Lower lobe of right lung (tissue), 2 donors: Measurements from ENCODE around the gene SPATA31D4. TPM values are rescaled to one million over a fixed set of nuclear protein-coding genes. Genes with fewer than 3 reads are reported as not detected.
"Not testable (repeated sequence)": the region's sequence is repeated elsewhere in the genome, so short reads cannot be mapped to it uniquely, and the experiment has no call there.

ENCODE experiments used
- ATAC-seq, 2 donors: fragments of 200-7000 bp; cut with Tn5 transposase; one replicate each; pipeline ENCODE4 v1.9.1; 2020 to 2022; ENCODE audit warnings: mild to moderate bottlenecking in 2 of 2, moderate library complexity in 2 of 2
- DNase-seq: peaks from one replicate; pipeline ENCODE4 v3.0.0-alpha.2; 2020
- H3K27ac ChIP-seq: fragments of 200-600 bp; one replicate; pipeline ENCODE4 v1.8.0; 2022
- H3K27me3 ChIP-seq: fragments of 200-600 bp; one replicate; pipeline ENCODE4 v1.8.0; 2022; ENCODE audit warnings: low read depth
- H3K36me3 ChIP-seq: fragments of 200-600 bp; one replicate; pipeline ENCODE4 v1.8.0; 2022; ENCODE audit warnings: mild to moderate bottlenecking
- H3K4me1 ChIP-seq: fragments of 200-600 bp; one replicate; pipeline ENCODE4 v1.8.0; 2022
- H3K4me3 ChIP-seq: fragments of 200-600 bp; one replicate; pipeline ENCODE4 v1.8.0; 2022; ENCODE audit warnings: mild to moderate bottlenecking
- H3K9me3 ChIP-seq: fragments of 200-600 bp; one replicate; pipeline ENCODE4 v1.8.0; 2022
- intact Hi-C: fragments of 100-400 bp; cut with DNase I; formaldehyde crosslinking; loops from one replicate; pipeline ENCODE4 v1.11.0; 2022
- long read RNA-seq: library from polyadenylated mRNA; unstranded; transcript quantifications from one replicate; pipeline ENCODE4 v2.0.0, GENCODE V29; 2021
- total RNA-seq: library from RNA; stranded (reverse); fragmentation: NEBNext Ultra II Directional; extraction: Animal tissue kit (Norgen Biotek cat#: 25700); gene quantifications from one replicate; pipeline ENCODE4 v1.2.1, GENCODE V29; 2021
- TF ChIP-seq, protein P1 (sequence below): fragments of 200-600 bp; IDR thresholded peaks from one replicate; pipeline ENCODE4 v1.8.0; 2022; ENCODE audit warnings: antibody characterized with exemption, mild to moderate bottlenecking
- donor health status: DM: no; HTN: yes; CAD: no; lungs with severe emphysema.

Gene SPATA31D4
- not detected for total RNA-seq
- long read RNA-seq, result 0 reads

DNA sequence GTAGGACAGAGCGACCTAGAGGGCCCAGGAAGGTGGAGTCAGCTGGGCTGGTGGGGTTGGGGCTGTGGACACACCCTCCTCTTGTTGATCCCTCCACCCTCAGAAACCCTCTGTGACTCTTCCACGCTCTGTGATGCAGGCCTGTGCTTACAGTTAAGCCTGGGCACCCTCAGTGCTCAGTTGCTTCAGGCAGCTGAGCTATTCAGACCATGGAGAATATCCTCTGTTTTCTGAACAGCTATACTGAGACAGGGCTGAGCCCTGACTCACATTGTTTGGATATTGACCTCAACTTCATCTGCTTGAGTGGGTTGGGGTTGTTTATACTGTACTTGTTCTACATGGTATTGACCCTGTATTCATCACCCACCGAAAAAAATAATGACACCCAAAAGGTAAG lies at the start of gene SPATA31D4:
Gene SPATA31D4 (plus strand): TSS at position 124 of the 400 bp plus-strand sequence. CDS start 86 bp downstream, at position 210.
- H3K4me1 ChIP-seq, DNase-seq, H3K27me3 ChIP-seq, H3K36me3 ChIP-seq, H3K9me3 ChIP-seq, H3K4me3 ChIP-seq, intact Hi-C loops, H3K27ac ChIP-seq, ATAC-seq: not testable (repeated sequence)

DNA sequence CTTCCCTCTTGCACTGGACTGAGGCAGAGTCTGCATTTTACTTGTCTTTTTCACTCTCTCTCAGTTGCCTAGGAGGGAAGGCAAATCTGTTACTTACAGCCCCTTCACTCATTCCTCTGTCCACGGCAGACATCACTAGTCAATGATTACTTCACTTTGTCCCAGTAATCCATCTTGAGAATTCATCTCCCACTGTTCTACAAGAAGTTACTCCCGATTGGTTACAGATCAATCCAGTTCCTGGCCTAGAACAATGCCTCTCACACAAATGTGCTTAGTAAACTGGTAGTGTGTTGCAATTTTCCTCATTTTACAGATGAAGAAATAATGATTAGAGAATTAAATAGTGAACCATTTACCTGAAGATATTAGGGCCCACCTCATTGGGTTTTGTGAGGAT lies 49.7 kb upstream of the SPATA31D4 start:
- Histone ChIP-seq H3K4me1 (peaks cover 6% of the 10 kb centered on the region), H3K4me3 (no peak overlapping the region), H3K9me3 (no peaks in the 10 kb centered on the region), H3K27me3 (no peaks in the 10 kb centered on the region), H3K36me3 (no peaks in the 10 kb centered on the region), H3K27ac (no peak overlapping the region)
- ATAC-seq (no peak), DNase-seq (no peak)
- intact Hi-C loops, result no loop called here
- TF ChIP-seq, protein P1, sequence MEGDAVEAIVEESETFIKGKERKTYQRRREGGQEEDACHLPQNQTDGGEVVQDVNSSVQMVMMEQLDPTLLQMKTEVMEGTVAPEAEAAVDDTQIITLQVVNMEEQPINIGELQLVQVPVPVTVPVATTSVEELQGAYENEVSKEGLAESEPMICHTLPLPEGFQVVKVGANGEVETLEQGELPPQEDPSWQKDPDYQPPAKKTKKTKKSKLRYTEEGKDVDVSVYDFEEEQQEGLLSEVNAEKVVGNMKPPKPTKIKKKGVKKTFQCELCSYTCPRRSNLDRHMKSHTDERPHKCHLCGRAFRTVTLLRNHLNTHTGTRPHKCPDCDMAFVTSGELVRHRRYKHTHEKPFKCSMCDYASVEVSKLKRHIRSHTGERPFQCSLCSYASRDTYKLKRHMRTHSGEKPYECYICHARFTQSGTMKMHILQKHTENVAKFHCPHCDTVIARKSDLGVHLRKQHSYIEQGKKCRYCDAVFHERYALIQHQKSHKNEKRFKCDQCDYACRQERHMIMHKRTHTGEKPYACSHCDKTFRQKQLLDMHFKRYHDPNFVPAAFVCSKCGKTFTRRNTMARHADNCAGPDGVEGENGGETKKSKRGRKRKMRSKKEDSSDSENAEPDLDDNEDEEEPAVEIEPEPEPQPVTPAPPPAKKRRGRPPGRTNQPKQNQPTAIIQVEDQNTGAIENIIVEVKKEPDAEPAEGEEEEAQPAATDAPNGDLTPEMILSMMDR, result no peak

DNA sequence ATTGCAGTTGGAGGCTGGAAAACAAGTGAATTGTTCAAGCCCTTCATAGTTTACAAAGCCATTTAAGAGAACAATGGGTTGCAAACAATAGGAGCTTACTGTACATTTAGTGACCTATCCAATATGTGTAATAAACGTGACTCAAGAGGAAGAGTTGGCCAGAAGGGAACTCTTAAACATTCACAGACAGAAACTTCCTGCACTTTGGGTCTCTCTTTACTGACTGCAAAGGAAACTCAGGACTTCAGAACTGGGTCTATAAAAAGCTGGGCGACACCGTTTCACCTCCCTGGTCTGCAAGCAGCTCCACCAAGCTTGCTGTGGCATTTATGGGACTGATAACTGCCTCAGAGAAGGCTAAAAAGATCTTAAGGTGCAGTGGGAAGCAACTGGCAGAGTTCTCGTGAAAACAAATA lies 48.7 kb upstream of the SPATA31D4 start:
- no peaks in the 10 kb centered on the region for H3K9me3 ChIP-seq
- TF ChIP-seq, protein P1, result no peak
- intact Hi-C loops, result no loop called here
- H3K4me3 ChIP-seq, result no peak overlapping the region
- H3K4me1 ChIP-seq, result peaks cover 6% of the 10 kb centered on the region
- DNase-seq (no peak), ATAC-seq (no peak)
- no peaks in the 10 kb centered on the region for H3K36me3 ChIP-seq
- no peak overlapping the region for H3K27ac ChIP-seq
- no peaks in the 10 kb centered on the region for H3K27me3 ChIP-seq

DNA sequence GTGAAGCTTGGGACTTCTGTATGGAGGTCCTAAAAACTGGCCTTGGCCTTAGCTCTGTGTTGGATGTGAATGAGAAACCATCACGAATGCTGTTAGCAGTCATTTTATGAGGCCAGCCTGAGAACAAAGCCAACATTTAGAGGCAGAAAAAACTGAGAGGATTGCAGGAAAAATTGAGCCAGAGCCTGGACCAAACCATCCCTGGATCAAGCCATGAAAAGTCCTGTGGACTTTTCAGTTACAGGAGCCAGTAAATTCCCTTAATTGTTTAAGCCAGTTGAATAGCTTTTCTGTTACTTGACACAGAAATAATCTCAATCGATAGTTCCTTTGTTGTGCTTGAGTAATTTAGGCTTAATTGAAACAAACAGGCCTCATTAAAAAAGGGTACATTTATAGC lies 42.6 kb upstream of the SPATA31D4 start:
- H3K27me3 ChIP-seq, result no peaks in the 10 kb centered on the region
- DNase-seq, result no peak
- no peaks in the 10 kb centered on the region for H3K36me3 ChIP-seq
- intact Hi-C loops, result no loop called here
- H3K4me3 ChIP-seq, result no peak overlapping the region
- H3K27ac ChIP-seq, result no peak overlapping the region
- no peak for ATAC-seq
- no peaks in the 10 kb centered on the region for H3K4me1 ChIP-seq
- TF ChIP-seq, protein P1, result no peak
- H3K9me3 ChIP-seq, result no peaks in the 10 kb centered on the region

DNA sequence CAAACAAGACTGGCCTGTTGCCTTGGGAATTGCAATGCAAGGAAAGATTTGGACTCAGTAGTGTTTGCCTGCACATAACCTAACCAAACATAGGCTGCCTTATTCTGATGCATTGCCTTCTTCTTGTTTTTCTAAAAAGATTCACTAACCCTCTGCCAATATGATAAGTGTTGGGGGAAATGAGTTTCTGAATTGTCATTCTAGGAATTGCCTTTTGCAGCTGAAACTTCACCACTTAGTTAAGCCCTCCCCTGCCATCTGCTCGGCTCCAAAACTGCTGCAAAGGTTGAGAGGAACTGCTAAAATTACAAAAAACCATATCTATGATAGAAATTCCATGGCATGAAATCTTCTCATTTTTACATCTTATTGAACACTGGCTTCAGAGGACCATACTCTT lies 41.6 kb upstream of the SPATA31D4 start:
- no peaks in the 10 kb centered on the region for H3K36me3 ChIP-seq
- H3K27ac ChIP-seq, result no peak overlapping the region
- H3K4me1 ChIP-seq, result no peaks in the 10 kb centered on the region
- H3K4me3 ChIP-seq, result no peak overlapping the region
- DNase-seq, result no peak
- H3K27me3 ChIP-seq, result no peaks in the 10 kb centered on the region
- no peak for ATAC-seq
- intact Hi-C loops, result no loop called here
- no peaks in the 10 kb centered on the region for H3K9me3 ChIP-seq
- TF ChIP-seq, protein P1, result no peak

DNA sequence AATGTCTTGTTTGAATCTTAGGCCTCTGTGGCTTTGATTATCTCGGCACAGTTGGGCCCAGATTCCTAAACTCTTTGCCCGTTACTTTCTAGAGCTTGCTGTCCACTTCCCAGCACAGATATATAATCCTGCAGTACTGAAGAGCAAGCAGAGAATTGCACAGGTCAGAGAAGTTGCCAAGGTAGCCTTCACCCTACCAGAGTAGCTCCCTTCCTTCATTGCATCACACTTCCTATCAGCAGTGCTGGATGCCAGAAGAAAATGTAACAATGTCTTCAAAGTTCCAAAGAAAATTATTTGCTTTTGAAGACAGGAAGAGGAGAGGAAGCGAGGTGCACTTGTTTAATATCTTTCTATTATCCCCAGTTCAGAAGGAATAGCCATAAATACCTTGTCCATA lies 38.1 kb upstream of the SPATA31D4 start:
- ATAC-seq (no peak), DNase-seq (no peak)
- H3K9me3 ChIP-seq, result no peaks in the 10 kb centered on the region
- intact Hi-C loops, result no loop called here
- H3K27me3 ChIP-seq, result no peaks in the 10 kb centered on the region
- no peak overlapping the region for H3K4me3 ChIP-seq
- no peak overlapping the region for H3K27ac ChIP-seq
- no peaks in the 10 kb centered on the region for H3K36me3 ChIP-seq
- H3K4me1 ChIP-seq, result no peaks in the 10 kb centered on the region
- TF ChIP-seq, protein P1, result no peak
